DMS79 treated with DMSO at 0.1 percent for 48 hours (cell line): Measurements from ENCODE around the gene ANO10.
"Not testable (repeated sequence)": the region's sequence is repeated elsewhere in the genome, so short reads cannot be mapped to it uniquely, and the experiment has no call there.

Experiments used
- DNase-seq: peaks from one replicate; lab custom pipeline; 2025; lab: John Stamatoyannopoulos, UW

ANO10 gene

DNA sequence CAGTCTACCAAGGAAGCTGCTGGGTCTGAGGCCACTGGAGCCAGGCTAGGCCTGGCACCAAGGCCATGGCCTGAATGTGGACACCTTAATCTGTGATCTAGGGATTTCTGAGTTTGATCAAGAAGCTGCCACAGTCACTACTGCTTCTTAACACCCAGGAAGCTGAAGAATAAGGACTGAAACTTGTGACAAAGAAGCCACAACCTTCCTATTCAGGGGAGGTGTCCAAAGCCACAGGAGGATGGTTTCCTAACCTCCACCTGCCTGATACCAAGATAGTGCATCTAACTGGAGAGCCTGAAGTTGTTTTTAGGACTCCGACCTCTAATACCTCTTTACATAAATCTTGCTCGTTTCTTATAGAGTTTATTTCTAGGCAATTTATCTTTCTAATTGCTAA is 5.5 kb upstream of the ANO10 start:
- no peak for DNase-seq

DNA sequence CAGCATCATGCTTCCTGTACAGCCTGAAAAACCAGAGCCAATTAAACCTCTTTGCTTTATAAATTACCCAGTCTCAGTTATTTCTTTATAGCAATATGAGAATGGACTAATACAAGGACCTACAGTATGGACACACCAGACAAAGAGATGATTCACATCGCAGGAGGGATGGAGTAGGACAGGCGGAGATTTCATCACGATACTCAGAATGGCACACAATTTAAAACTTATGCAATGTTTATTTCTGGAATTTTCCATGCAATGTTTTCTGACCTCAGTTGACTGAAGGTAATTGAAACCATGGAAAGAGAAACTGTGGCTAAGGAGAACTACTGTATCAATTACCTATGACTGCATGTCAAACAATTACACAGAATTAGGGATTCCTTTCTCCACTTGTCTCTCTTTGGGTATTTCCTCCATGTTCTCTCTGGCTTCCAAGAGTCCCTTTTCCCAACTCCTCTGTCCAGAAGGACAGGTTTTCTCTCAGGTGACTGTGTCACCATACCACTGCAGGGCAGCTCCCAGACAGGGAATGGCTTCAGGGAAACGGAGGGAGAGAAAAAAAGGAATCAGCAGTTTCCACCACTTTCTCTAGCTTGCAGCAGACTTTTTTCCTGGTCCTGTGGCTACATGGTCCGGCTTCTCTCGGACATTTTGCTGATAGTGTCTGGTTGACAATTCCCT is 3.0 kb upstream of the ANO10 start:
- DNase-seq, result no peak

DNA sequence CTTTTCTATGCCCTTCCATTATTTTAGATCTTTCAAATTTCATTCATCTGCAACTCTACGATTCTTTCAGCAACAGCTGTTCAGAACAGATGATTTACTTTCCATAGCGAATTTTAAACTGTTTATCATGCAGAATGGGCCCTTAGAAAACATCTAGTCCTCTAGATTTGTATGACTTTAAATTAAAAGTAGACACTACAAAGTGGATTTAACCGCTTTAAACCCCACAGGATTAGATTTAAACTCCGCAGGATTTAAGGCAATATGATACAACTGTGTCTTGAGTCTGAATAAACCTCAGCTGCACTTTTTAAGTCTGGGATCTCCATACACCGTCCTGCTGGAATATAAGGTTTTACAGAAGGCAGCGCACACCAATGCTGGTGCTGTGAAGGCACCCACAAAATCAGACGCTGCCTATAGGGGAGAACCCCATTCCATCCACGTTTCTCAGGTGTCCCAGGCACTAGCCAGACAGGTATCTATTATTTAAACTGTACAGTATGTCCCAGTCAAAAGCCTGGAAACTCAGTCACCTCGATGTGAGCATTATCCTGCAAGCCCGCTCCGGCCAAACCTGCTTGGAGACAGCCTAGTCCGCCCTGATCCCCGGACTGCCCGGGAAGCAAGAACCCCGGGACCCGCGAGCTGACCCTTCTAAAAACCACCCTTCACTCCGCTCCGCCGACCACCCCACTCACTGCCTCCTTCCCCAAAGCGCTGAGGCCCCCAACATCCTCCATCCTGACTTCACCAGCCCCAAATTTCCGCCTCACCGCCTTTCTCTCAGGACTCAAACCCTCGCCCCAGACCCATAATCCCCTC is 768 bp downstream of the ANO10 start:
- DNase-seq, result no peak

DNA sequence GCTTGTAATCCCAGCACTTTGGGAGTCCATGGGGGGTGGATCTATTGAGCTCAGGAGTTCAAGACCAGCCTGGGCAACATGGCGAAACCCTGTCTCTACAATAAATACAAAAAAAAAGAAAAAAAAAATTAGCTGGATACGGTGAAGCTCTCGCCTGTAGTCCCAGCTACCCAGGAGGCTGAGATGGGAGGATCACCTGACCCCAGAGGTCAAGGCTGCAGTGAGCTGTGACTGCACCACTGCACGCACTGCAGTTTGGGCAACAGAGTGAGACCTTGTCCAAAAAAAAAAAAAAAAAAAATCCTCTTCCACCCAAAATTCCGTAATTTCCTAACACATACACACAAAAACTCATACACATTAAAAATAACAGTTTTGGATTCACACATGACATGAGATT is 2.2 kb downstream of the ANO10 start:
- DNase-seq, result no peak

DNA sequence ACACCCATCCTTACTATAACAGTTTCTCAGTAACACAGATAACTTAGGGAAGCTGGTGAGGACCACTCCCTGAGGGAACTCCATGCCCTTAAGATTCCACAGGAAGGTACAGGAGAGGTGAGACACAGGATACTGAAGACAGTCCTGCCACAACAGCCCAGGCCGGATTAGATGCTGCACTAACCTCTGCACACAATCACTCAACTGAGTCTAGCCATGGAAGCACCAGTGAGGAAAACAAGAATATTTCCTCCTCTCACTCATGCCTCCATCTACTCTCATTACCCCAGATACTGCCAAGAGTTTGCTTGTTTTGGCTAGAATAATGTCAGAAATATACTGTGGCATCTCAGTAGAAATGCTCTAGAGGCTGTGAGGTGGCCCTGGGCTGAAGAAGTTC is 3.7 kb downstream of the ANO10 start:
- DNase-seq, result no peak

DNA sequence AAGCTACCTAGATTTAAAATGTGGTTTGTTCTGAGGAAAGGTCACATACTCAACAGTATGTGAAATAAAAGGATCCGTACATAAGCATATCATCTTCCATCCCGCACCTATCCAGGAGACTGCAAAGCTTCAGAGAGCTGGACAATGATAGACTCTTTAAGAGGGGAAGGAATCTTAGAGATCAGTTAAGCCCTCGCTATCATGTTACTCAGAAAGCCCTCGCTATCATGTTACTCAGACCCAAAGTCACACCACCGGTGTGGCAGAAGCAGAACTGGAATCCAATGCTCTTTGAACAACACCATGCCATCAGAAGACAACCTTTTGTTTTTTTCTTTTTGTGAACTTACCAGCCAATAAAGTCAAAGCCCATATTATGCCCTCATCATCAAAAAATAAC is 5.8 kb downstream of the ANO10 start:
- DNase-seq, result no peak

DNA sequence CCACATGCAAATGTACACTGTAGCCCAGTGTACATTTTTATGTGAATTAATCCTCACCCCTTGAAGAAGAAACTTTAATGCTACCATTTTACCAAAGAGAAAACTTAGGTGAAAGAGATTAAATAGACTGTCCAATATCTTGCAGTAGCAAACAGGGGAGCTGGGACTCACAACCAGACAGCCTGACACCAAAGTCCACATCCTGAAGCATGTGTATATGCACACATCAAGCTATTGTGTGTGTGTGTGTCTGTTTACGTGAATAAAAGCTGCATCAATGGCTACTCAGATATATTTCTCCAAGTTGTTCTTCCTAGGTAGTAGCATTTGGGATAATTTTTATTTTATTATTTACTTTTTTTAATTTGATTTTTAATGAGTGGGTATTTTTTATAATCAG is 6.7 kb downstream of the ANO10 start:
- no peak for DNase-seq

DNA sequence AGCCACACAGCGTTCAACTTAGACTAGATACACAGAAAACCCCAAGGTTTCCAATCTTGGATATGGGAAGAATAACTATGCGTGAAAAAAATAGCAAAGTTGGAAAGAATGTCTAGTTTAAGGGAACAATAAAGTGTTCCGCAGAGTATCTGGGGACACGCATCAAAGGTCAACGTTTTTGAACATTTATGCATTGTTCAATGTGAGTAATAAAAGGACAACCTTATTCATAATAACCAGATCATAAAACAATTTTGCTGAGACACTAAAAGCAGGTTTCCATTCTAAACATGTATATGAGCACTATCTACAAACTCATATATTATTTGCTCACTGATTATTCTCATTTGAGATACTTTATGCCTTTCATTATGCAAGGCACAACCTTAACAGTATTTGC is 7.8 kb downstream of the ANO10 start:
- DNase-seq, result no peak

DNA sequence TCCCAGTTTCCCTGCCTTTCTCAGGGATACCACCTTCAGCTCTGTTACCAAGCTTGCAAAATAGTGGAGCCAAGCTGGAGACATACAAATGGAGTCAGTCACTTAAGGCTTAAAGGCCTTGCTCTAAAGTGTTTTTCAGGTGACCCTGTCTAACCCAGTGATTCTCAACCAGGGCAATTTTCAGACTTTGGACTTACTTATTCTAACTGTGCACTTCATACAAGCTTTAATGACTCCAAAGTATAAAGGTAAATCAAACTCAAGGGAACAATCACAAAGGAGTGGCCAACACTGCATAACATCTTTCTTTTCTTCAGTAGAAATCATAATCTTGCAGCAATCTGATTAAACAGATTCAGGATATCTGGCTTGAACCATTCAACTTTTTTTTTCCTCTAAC is 9.4 kb downstream of the ANO10 start:
- no peak for DNase-seq

DNA sequence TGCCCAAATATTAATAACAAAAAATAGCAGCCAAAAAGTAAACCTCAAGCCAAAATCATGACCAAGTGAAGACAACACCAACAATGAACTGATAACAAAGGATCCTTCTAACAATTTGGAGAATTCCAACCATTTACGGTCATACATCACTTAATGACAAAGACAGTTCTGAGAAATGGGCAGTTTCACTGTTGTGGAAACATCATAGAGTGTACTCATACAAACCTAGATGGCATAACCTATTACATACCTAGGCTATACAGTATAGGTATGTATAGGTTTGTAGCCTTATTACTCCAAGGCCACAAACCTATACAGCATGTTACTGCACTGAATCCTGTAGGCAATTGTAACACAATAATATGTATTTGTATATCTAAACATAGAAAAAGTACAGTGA is 12.4 kb downstream of the ANO10 start:
- no peak for DNase-seq

DNA sequence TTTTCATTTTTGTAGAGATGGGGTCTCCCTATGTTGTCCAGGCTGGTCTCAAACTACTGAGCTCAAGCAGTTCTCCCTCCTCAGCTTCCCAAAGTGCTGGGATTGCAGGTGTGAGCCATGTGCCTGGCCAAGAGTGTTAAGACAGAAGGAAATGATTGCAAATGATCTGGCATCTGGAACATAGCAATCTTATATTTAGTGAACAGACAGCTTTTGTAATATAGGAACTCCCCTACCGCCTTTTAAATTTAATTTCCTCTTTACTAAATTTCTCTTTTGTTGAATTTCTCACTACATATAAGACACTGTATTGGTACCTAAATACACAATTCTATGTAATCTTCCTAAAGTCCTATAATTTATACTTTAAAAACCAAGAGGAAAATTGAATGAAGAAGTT is 13.1 kb downstream of the ANO10 start:
- DNase-seq, result no peak

DNA sequence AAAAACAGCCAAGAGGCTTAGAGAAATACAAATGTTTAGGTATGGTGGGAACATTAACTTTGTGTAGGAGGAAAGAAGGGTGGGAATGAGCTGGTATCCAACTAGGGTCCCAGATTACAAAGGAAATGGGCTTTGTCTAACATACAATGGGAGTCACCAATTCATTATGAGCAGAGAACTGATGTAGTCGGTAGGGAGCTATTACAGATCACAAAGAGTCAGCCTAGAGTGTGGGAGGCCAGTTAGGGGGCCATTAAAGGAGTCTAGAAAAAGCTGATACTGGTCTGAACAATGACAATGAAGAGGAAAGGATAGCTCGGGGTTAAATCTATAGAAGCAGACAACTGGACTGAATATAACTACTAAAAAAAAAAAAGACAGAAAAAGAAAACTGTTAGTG is 15.5 kb downstream of the ANO10 start:
- no peak for DNase-seq

DNA sequence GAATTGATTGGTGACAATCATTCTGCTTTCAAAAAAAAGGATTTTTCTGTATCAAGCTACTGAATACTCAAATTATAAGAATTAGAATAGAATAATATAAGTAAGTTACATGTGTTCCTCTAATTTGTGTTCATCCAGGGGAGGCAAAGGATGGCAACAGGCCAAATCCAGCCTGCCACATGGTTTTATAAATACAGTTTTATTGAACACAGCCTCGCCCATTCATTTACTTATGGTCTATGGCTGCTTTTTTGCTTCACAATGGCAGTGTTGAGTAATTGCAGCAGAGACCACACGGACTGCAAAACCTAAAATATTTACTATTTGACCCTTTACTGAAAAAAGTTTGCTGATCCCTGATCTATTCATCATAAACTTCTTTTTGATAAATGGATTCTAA is 21.9 kb downstream of the ANO10 start:
- not testable (repeated sequence) for DNase-seq

DNA sequence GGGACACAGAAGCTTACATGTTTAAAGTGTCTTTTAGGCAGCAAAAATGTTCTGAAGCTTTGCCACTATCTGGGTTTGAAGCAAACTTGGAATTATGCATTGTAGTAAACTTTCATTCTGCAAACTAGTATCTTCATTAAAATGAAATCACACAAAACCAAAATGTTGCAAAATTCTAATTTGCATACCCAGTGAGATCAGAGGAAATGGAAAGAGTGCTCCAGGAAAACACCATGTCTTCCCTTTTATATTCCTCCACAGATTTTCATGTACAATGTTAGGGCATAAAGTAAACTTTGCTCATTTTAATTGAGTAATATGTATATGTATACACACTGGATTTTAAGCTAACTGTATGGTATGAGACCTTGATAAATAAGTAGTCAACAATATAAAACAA is 23.9 kb downstream of the ANO10 start:
- DNase-seq, result no peak

DNA sequence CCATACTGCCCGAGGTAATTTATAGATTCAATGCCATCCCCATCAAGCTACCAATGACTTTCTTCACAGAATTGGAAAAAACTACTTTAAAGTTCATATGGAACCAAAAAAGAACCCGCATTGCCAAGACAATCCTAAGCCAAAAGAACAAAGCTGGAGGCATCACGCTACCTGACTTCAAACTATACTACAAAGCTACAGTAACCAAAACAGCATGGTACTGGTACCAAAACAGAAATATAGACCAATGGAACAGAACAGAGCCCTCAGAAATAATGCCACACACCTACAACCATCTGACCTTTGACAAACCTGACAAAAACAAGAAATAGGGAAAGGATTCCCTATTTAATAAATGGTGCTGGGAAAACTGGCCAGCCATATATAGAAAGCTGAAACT is 25.6 kb downstream of the ANO10 start:
- DNase-seq, result not testable (repeated sequence)

DNA sequence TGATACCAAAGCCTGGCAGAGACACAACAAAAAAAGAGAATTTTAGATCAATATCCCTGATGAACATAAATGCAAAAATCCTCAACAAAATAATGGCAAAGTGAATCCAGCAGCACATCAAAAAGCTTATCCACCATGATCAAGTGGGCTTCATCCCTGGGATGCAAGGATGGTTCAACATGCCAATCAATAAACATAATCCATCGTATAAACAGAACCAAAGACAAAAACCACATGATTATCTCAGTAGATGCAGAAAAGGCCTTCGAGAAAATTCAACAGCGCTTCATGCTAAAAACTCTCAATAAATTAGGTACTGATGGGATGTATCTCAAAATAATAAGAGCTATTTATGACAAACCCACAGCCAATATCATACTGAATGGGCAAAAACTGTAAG is 26.5 kb downstream of the ANO10 start:
- not testable (repeated sequence) for DNase-seq

DNA sequence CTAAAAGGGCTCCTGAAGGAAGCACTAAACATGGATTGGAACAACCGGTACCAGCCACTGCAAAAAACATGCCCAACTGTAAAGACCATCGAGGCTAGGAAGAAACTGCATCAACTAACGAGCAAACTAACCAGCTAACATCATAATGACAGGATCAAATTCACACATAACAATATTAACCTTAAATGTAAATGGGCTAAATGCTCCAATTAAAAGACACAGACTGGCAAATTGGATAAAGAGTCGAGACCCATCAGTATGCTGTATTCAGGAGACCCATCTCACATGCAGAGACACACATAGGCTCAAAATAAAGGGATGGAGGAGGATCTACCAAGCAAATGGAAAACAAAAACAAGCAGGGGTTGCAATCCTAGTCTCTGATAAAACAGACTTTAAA is 28.2 kb downstream of the ANO10 start:
- not testable (repeated sequence) for DNase-seq

DNA sequence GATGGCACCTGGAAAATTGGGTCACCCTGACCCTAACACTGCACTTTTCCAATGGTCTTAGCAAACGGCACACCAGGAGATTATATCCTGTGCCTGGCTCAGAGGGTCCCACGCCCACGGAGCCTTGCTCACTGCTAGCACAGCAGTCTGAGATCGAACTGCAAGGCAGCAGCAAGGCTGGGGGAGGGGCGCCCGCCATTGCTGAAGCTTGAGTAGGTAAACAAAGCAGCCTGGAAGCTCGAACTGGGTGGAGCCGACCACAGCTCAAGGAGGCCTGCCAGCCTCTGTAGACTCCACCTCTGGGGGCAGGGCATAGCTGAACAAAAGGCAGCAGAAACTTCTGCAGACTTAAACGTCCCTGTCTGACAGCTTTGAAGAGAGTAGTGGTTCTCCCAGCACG is 29.9 kb downstream of the ANO10 start:
- not testable (repeated sequence) for DNase-seq

DNA sequence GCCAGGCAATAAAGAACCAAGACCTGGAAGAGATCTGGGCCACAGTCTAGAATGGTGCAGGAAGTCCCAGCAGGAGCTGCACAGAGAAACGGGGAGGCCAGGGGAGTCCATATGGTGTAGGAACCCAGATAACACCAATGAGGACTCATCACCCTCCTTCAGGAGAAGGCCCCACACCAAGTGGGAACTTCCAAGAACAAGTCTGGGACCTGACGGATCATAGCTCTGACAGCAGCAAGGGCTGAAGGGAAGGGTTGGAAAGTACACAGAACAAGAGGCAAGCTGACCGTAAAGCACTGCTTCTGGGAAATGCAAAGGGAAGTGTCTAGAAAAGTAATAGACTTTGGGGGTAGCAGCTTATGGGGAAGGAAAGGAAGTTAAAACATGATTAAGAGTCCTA is 34.5 kb downstream of the ANO10 start:
- no peak for DNase-seq

DNA sequence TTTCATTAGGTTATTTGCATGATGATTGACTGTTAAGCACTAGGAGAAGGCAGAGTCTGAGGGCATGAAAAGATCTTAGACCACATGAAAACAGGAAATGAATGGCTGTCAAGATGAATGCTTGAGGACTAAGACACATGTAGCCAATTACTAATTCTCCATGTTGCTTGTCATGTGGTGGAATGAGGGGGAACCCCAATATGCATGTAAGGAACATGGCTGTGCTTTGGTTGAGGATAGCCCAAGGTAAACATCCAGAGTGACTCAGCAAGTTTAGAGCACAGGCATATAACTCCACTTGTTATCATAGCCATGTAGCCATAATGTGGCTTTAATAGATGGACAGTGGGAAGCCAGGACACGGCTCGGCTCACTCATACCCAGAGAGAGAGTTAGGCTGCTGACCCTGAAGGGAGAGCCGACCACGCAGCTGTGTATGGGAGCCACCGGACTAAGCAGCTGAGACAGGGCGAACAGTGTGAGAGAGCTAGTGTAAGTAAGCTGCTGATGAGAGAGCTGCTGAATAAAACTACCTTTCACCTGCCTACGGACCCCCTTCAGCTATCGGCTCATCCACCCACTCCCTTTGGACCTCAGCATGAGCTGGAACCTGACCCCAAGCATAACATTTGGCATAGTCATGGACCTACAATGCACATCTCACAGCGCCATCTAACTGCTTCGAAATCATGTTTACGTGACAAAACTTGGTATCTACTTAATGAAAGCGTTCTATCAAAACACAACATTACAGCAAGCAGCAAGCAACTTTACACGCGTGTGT is 37.6 kb downstream of the ANO10 start:
- no peak for DNase-seq

DNA sequence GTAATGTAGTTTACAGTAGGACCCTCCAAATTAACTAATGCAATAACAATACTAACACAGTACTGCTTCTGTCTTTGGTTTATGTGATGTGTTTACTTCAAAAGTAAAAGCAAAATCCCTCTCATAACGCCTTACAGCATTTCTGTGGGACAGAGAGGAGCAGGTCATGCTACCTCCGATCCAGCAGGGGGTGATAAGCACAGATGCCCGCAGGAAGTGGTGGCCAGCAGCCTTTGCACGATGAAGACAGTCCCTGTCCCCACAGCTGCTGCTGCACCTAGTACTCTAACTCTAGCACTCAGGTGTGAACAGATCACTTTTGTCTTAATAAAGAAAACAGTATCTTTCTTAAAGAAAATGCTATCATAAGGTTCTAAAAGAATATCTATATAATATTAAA is 38.3 kb downstream of the ANO10 start:
- no peak for DNase-seq

DNA sequence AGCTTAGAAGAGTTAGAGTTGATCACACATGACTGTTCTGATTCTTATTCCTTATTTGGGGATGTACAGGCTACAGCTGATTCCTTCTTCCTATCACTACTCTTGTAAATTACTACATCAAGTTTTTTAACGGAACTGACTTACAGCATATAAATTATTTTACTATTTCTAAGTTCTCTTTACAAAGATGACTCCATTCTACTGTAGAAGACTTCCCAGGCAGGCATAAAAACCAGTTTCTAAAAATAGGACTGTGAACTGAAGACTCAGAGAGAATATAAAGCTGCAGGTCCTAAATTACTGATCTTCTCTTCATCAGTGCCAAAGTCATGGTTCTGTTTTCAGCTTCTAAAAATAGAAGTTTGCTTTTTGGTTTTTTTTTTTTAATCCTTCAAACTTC is 38.9 kb downstream of the ANO10 start:
- DNase-seq, result no peak

DNA sequence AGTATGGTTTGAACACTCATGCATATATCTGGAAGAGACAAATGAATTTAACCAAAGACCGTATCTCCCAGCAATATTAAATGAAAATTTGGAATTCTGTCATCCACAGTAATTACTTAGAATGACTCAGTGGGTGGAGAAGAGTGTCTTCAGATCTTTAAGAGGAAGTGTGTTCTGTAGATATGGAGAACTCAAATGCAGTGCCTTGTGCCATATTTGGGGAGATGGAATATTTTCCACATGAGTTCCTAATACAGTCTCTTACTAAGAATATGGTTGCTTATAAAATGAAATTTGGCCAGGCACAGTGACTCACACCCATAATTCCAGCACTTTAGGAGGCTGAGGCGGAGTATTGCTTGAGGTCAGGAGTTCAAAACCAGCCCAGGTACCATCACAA is 40.5 kb downstream of the ANO10 start:
- no peak for DNase-seq
